Fibroblast of skin of right biceps (primary cell): Measurements from ENCODE around the gene DMD.
"Not testable (repeated sequence)": the region's sequence is repeated elsewhere in the genome, so short reads cannot be mapped to it uniquely, and the experiment has no call there.

Experiments
- DNase-seq: peaks from one replicate; pipeline ENCODE4 v3.0.0-alpha.2; 2013

Gene DMD

DNA sequence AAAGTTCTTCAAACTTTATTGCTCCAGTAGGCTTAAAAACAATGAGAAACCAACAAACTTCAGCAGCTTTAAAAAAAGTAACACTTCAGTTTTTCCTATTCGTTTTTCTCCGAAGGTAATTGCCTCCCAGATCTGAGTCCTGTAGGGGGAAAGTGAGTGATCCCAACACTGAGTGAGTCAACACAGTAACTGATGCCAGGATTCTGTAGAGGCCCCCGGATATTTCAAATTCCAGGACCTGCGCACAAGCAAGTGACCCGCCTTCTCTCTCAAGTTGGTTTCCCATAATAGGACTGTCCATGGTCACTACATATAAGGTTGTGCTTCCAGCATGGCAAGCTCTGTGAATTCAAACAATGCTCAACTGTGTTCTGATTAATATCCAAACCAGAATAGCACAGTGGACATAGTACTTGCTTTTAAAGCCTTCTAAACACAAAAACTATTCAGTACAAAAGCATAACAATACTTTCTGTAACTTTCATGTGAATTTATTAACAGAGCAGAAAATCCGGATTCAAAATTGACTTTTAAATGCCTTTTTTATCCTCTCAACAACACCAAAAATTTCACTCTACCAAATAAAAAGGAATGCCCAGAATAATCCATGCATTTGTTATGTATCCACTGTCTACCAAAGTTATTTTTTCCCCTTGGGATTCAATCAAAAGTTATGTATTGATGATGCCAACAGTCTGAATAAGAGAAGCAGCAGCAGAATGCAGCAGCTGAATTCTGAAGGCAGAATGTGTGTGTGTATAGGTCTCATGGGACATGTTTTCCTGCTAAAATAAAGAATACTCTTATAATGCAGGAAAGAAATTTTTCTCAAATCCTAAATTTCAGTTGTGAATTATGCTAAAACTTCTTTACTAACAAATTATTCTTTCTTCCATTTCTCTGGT lies at the start of gene DMD:
Gene DMD, minus strand, starts transcription at position 194 of the 905 bp plus-strand sequence. CDS start 237 bp downstream, outside the sequence.
- DNase-seq = peak; percentile 83

DNA sequence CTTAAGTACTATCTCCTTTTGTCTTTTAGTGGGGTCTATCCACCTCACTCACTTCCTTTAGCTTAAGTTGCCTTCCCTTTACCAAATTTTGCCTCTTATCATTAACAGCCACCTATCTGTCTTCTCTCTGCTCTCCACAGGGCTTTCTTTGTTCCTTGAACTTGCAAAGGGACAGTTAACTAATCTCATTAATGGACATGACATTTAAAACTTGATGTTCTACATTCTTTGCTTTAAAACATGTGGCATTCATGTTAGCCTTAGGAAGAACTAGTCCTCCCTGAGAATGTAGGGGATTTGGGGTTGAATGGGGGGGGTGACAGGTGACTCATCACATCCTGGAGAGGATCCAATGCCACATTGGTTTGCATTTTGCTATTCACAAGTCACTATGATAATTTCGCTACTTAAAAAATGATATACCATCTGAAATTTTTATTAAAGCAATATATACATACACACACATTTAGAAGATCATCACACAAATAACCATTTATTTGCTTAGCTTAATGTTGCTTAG lies 41.0 kb upstream of the DMD start:
- DNase-seq = peak; percentile 1

DNA sequence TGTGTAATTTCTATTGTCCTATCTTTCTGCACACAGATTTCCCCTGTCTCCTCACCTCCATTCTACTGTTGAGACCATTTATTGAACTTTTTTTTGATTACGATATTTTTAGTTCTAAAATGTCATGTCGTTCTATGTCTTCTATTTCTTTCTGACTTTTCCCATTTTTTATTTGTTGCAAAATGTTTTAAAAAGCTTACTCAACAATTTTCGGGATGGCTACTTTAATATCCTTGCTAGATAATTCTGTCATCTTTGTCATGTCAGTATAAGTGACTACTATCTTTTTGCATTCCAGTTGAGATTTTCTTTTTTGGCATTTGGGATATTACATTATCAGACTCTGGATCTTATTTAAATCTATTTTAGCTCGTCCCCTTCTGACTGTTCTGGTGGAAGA lies 7.5 kb upstream of the DMD start:
- DNase-seq = no peak

DNA sequence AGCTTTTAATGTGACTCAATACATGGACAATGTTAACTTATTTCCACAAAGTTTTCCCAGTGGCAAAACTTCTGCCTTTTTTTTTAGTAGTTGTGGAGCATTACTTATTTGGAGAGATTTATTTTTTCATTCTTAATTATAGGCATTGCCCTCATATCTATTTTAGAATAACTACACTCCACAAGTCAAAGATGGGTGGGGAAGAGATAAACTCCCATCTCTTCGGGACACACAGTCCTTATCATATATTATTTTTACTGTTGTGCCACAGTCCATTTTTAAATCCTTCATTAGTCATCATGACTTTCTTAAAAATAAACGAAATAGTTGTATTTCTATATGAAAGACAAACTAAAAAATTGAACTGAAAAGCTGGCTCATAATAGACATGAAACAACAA lies 1.2 kb downstream of the DMD start:
- DNase-seq = no peak

DNA sequence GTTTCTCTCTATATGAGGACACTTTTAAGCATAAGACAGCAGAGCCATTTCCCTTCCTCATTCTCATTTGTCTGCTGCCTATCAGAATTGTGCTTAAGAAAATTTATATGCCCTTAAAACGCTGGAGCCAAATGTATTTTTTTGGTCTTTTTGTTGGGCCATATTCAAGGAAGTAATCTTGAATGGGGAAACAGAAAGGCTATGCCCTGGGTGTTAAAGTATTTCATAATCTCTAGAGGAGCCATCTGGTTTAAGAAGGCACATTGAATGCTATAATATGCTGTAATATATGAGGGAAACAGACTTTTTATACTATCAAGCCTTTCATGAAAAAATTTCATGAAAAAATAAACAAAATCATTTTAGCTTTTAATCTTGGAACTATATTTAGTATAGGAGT lies 4.3 kb downstream of the DMD start:
- DNase-seq = no peak

DNA sequence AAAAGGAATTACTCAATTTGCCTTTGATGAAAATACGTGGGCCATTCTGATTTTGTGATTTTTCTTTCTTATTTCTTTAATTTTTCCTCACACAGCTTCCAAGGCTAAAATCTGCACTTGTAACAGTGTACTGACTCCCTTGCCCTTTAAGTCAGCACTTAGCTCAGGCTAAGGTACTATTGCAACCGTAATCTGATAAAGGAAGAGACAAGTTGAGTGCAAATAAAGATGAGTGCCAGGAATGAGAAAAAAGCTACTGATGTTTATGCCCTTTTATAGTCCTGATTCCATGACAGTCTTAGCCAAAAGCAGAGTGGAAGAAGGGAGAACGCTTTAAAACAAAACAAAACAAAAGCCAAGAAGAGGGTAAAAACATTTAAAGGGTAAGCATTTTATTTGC lies 6.0 kb downstream of the DMD start:
- no peak for DNase-seq

GRCh38 chrX:33204889-33205288 lies 6.5 kb downstream of the DMD start:
- DNase-seq = no peak

DNA sequence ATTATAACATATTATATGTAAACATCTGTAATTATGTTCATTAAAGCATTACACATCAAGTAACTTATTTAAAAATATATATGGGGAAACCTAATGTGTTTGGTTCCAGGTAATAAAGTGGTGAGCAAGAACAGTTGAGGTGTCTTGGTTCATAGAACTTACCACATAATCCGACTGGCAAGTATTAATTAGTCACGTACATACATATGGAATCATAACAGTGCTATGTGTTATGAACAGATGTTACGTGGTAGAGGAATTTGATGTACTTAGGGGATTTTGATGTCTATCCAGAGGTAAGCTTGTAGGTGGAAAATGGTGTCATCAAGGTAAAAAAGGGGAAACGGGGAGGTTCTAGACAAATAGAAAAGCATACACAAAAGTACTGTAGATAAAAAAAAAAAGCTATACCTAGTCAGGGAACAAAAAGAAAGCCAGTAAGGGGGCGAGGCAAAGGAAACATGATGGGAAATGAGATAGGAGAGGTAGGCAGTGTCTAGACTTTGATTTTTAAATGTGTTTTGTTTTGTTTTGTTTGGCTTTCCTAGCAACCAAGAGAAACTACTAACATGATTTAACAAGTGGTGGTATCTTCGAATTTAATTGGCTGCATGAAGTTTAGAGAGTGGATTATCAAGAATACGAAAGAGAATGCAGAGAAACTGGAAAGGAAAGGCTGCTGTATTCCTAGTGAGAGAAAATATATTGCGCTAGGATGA lies 12.6 kb downstream of the DMD start:
- no peak for DNase-seq

- DNase-seq = no peak
Observed at GRCh38 chrX:33195698-33196097, 15.7 kb downstream of the DMD start.

GRCh38 chrX:33194876-33195433 lies 16.4 kb downstream of the DMD start:
- DNase-seq = peak; percentile 43

GRCh38 chrX:33194289-33194688 lies 17.1 kb downstream of the DMD start:
- no peak for DNase-seq

DNA sequence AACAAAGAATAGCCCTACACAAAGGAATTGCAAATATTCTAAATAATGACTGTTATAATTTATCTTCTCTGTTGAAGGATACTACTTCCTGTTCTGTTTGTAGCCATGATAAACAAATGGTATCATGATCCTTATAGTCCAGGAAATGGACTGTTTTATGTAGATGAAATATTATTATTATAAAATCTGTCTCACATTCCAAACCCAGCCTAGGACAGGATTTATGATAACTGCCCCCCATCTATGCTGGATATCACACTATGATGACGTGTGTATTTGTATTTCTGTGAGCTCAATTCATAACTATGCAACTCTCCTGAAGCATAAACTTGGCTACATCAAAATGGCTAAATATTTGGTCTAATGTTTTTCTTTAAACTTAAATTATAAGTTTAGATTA lies 21.3 kb downstream of the DMD start:
- peak; percentile 55 for DNase-seq

DNA sequence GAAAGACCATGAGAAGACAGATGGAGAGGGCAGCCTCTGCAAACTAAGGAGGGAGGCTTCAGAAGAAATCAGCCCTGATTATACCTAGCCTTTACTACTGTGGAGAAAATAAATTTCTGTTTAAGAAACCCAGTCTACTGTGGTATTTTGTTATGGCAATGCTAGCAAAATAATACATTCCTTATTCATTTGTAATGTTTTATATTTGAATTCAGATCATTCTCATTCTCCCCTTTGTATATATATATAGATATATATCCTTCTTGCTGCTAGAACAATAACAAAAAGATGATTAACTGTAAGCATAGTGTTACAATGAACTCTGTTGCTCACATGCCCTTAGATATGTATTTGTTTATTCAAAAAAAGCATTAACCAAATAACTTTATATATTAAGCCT lies 22.5 kb downstream of the DMD start:
- DNase-seq = peak; percentile 22

DNA sequence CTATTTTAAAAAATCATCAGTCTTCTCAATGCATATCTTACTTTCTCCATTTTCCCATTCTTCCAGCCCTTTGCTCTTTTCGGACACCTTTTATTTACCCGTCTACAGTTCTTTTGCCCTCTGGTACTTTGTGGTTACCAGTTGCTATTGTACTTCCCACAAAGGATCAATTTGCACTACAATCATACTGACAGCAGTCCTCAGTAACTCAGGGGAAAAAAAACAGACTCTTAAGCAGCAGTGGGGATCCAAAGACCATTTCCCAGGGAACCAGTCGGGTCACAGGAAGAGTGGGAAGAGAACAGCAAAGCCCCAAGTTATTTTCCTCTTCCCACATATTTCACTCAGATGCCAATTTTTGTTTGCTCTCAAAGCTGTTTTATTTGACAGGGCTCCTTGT lies 23.1 kb downstream of the DMD start:
- DNase-seq = no peak

- not testable (repeated sequence) for DNase-seq
Observed at GRCh38 chrX:33184803-33185202, 26.5 kb downstream of the DMD start.

DNA sequence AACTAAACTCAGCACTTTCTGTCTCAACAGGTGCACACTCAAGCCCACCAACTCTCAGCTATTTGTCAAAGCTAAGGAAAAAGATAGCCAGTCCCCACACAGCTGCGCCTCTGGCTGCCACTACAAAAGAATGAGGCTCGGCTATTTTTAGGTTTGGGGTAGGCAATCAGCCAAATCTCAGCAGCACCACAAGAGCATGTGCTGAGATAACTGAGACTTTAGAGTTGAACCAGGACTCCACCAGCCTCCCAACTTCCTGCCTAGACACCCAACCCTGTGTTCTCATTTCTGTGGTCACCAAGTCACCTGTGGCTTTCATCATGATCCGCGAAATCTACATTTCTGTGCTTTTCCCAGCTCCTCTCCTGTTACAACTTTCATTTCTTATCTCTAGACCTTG lies 28.0 kb downstream of the DMD start:
- DNase-seq = peak; percentile 59

DNA sequence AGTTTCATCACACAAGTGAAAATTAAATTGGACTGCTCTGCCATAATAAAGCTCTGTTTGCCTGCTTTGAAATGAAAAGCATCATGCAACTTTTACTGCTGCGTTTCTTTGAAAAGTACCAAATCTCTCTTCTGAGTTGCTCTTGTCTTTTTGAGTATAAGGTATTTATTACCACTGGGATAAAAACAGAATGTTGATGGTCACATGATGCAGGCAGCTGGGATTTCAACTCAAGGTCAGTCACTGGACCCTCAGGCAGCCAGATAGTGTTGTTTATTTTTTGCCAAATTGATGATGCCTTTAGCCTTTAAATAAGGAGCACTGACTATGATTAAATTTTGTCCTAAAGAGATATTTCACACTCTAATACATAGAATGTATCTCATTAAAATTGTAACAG lies 32.7 kb downstream of the DMD start:
- no peak for DNase-seq

DNA sequence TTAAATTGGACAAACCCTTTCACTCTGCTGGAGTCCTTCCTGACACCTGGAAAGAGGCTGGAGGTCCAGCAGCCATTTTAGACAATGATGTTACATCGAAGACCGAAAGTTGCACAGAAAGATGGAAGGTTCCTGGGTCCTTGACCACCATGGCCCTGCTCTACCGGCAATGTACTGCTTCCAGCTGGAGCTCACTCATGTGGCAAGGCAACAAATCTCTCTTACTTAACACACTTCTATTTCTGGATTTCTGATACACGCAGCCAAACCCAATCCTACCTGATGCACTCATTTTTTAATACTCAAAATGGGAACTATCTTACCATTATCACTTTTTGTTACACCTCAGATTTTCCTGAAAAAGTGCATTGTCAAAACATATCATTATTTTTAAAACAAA lies 33.1 kb downstream of the DMD start:
- DNase-seq = no peak

DNA sequence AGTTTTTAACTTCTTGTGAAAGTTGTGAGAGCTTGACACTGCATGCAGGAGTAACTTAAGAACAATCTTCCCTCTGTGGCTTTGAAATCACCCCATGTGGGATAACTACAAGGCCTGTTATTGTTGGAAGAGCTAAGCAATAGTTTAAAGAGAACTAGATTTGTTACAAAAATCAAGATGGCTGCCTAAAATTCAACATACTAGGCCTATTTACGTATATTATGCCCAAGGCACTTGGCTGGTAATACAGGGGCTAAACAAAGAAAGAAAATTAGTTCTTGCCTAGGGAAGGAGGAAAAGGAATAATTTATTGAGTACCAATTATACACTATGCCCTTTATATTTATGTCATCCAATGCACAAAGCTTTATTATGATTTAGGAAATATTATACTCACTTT lies 36.1 kb downstream of the DMD start:
- DNase-seq = no peak

GRCh38 chrX:33171041-33171440 lies 40.3 kb downstream of the DMD start:
- DNase-seq = no peak

GRCh38 chrX:33161829-33162228 lies 49.5 kb downstream of the DMD start:
- no peak for DNase-seq

GRCh38 chrX:33160273-33160672 lies 51.1 kb downstream of the DMD start:
- no peak for DNase-seq

DNA sequence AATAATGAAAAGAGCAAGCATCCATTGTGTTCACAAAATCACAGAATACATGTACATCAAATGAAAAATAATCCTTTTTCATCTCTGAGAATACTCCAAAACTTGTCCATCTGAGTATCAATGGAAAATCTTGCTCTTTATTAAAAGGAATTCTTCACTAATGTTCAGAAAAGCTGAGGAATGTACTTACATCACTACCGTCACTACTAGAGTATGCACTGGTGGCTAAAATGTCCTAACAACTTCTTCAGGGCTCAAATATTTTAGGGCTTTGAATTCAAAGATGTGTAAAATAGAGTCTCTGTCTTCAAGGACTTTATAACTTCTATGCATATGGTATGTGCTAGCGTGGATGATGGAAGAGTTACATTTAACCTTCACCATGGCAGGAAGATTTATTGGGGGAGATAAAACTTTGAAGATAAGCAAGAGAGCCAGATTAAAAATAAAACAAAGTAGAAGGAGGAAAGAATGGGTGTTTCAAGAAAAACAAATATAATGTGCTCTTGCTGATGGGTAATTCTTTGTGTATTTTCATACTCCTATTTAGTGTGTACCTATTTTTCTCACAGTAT lies 55.1 kb downstream of the DMD start:
- peak; percentile 27 for DNase-seq
